ENCODE measurements around the gene NF1.

- TF ChIP-seq CTCF (IDR thresholded peaks at IDR 0.05) (no peak), POLR2A (IDR thresholded peaks at IDR 0.05) (no peak), POLR2AphosphoS5 (IDR thresholded peaks at IDR 0.05) (no peak)
Observed at GRCh38 chr17:31411707-31412285, 317.0 kb downstream of the NF1 start.
